ENCODE measurements around the gene CCL22.

CCL22 gene

GRCh38 chr16:57390636-57391295, 32.2 kb downstream of the CCL22 start:
- no peak overlapping the region for H4K8ac ChIP-seq (ENCODE audit: low read depth, low read length)
- no peak overlapping the region for H2AFZ ChIP-seq (ENCODE audit: low read length)
- no peak for DNase-seq (ENCODE audit: low spot score)
- H3K27me3 ChIP-seq (ENCODE audit: control insufficient read depth in 3 of 3, insufficient read depth in 3 of 3, low read depth in 1 of 3, low read length in 3 of 3), result no peaks in the 10 kb centered on the region
- H3K9ac ChIP-seq (ENCODE audit: low read depth, low read length, poor library complexity), result no peak overlapping the region
- H2BK5ac ChIP-seq (ENCODE audit: low read length), result no peak overlapping the region
- H2AK5ac ChIP-seq (ENCODE audit: low read depth, low read length), result no peak overlapping the region
- H3K4me1 ChIP-seq (ENCODE audit: control insufficient read depth in 2 of 2, insufficient read depth in 1 of 2, low read depth in 1 of 2, low read length in 2 of 2), result peaks cover 5 to 6% of the 10 kb centered on the region in 2 donors
- H4K91ac ChIP-seq (ENCODE audit: low read depth, low read length, poor library complexity), result no peak overlapping the region
- H2BK15ac ChIP-seq (ENCODE audit: low read length), result no peak overlapping the region
- H3K4ac ChIP-seq (ENCODE audit: low read length), result no peak overlapping the region
- H3K4me2 ChIP-seq (ENCODE audit: insufficient read depth, low read length, poor library complexity, severe bottlenecking), result no peak overlapping the region
- WGBS, 2 donors (ENCODE audit: extremely low coverage in 2 of 2, insufficient read length in 2 of 2, insufficient replicate concordance in 1 of 2), result no CpG with 5 or more reads among the region's 5 CpGs
- no peak overlapping the region for H3K23ac ChIP-seq (ENCODE audit: low read depth, low read length, poor library complexity)
- no peaks in the 10 kb centered on the region for H3K79me1 ChIP-seq (ENCODE audit: low read depth, low read length)
- no peak overlapping the region for H3K14ac ChIP-seq (ENCODE audit: low read length)
- no peaks in the 10 kb centered on the region for H3K36me3 ChIP-seq (replicated peaks in 1 of 2; ENCODE audit: control insufficient read depth in 2 of 2, insufficient read depth in 2 of 2, low read length in 2 of 2)
- H3K18ac ChIP-seq (ENCODE audit: low read length), result no peak overlapping the region
- H3K9me3 ChIP-seq (replicated peaks in 1 of 2; ENCODE audit: control insufficient read depth in 2 of 2, insufficient read depth in 1 of 2, low read depth in 1 of 2, low read length in 2 of 2), result no peaks in the 10 kb centered on the region
- H3K4me3 ChIP-seq (ENCODE audit: low read length in 2 of 2), result no peak overlapping the region
- H2BK12ac ChIP-seq (ENCODE audit: low read length), result no peak overlapping the region
- no peak overlapping the region for H2BK120ac ChIP-seq (ENCODE audit: low read depth, low read length)
- H3K27ac ChIP-seq (replicated peaks; ENCODE audit: low read length), result no peak overlapping the region

GRCh38 chr16:57391300-57391699, 32.7 kb downstream of the CCL22 start:
- no peak overlapping the region for H3K18ac ChIP-seq (ENCODE audit: low read length)
- no peak overlapping the region for H4K8ac ChIP-seq (ENCODE audit: low read depth, low read length)
- H3K14ac ChIP-seq (ENCODE audit: low read length), result no peak overlapping the region
- peaks cover 4 to 5% of the 10 kb centered on the region in 2 donors for H3K4me1 ChIP-seq (ENCODE audit: control insufficient read depth in 2 of 2, insufficient read depth in 1 of 2, low read depth in 1 of 2, low read length in 2 of 2)
- no peak overlapping the region for H2BK5ac ChIP-seq (ENCODE audit: low read length)
- no peak overlapping the region for H4K91ac ChIP-seq (ENCODE audit: low read depth, low read length, poor library complexity)
- no peak overlapping the region for H3K4ac ChIP-seq (ENCODE audit: low read length)
- no peak overlapping the region for H3K4me2 ChIP-seq (ENCODE audit: insufficient read depth, low read length, poor library complexity, severe bottlenecking)
- H2BK120ac ChIP-seq (ENCODE audit: low read depth, low read length), result no peak overlapping the region
- no peaks in the 10 kb centered on the region for H3K9me3 ChIP-seq (replicated peaks in 1 of 2; ENCODE audit: control insufficient read depth in 2 of 2, insufficient read depth in 1 of 2, low read depth in 1 of 2, low read length in 2 of 2)
- no peak overlapping the region for H3K27ac ChIP-seq (replicated peaks; ENCODE audit: low read length)
- H3K79me1 ChIP-seq (ENCODE audit: low read depth, low read length), result no peaks in the 10 kb centered on the region
- H2BK12ac ChIP-seq (ENCODE audit: low read length), result no peak overlapping the region
- H3K36me3 ChIP-seq (replicated peaks in 1 of 2; ENCODE audit: control insufficient read depth in 2 of 2, insufficient read depth in 2 of 2, low read length in 2 of 2), result no peaks in the 10 kb centered on the region
- no peak for DNase-seq (ENCODE audit: low spot score)
- no peak overlapping the region for H2AK5ac ChIP-seq (ENCODE audit: low read depth, low read length)
- no peak overlapping the region for H2BK15ac ChIP-seq (ENCODE audit: low read length)
- no peaks in the 10 kb centered on the region for H3K27me3 ChIP-seq (ENCODE audit: control insufficient read depth in 3 of 3, insufficient read depth in 3 of 3, low read depth in 1 of 3, low read length in 3 of 3)
- H3K9ac ChIP-seq (ENCODE audit: low read depth, low read length, poor library complexity), result no peak overlapping the region
- H3K4me3 ChIP-seq (ENCODE audit: low read length in 2 of 2), result no peak overlapping the region
- WGBS, 2 donors (ENCODE audit: extremely low coverage in 2 of 2, insufficient read length in 2 of 2, insufficient replicate concordance in 1 of 2), result no CpG with 5 or more reads among the region's 4 CpGs
- no peak overlapping the region for H2AFZ ChIP-seq (ENCODE audit: low read length)
- no peak overlapping the region for H3K23ac ChIP-seq (ENCODE audit: low read depth, low read length, poor library complexity)

DNA sequence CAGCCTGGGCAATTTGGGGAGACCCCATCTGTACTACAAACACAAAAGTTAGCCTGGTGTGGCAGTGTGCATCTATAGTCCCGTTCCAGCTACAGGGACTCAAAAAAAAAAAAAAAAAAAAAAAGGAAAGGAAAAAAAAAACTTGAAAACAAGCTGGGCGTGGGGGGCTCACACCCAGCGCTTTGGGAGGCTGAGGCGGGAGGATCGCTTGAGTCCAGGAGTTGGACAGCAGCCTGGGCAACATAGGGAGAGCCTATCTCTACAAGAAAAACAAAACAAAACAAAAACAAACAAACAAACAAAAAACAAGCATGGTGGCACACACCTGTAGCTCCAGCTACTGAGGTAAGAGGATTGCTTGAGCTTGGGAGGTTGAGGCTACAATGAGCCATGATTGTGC, 33.1 kb downstream of the CCL22 start:
- Histone ChIP-seq H2BK15ac (ENCODE audit: low read length) (no peak overlapping the region), H4K91ac (ENCODE audit: low read depth, low read length, poor library complexity) (no peak overlapping the region), H2BK12ac (ENCODE audit: low read length) (no peak overlapping the region), H2BK5ac (ENCODE audit: low read length) (no peak overlapping the region), H3K4me1 (ENCODE audit: control insufficient read depth in 2 of 2, insufficient read depth in 1 of 2, low read depth in 1 of 2, low read length in 2 of 2) (peaks cover 0 to under 1% of the 10 kb centered on the region in 2 donors), H4K8ac (ENCODE audit: low read depth, low read length) (no peak overlapping the region), H3K18ac (ENCODE audit: low read length) (no peak overlapping the region), H3K9ac (ENCODE audit: low read depth, low read length, poor library complexity) (no peak overlapping the region), H3K4ac (ENCODE audit: low read length) (no peak overlapping the region), H3K27me3 (ENCODE audit: control insufficient read depth in 3 of 3, insufficient read depth in 3 of 3, low read depth in 1 of 3, low read length in 3 of 3) (no peaks in the 10 kb centered on the region), H3K4me3 (ENCODE audit: low read length in 2 of 2) (no peak overlapping the region), H2AK5ac (ENCODE audit: low read depth, low read length) (no peak overlapping the region), H3K27ac (replicated peaks; ENCODE audit: low read length) (no peak overlapping the region), H3K4me2 (ENCODE audit: insufficient read depth, low read length, poor library complexity, severe bottlenecking) (no peak overlapping the region), H3K79me1 (ENCODE audit: low read depth, low read length) (no peaks in the 10 kb centered on the region), H3K14ac (ENCODE audit: low read length) (no peak overlapping the region), H2AFZ (ENCODE audit: low read length) (no peak overlapping the region), H3K9me3 (replicated peaks in 1 of 2; ENCODE audit: control insufficient read depth in 2 of 2, insufficient read depth in 1 of 2, low read depth in 1 of 2, low read length in 2 of 2) (no peaks in the 10 kb centered on the region), H3K23ac (ENCODE audit: low read depth, low read length, poor library complexity) (no peak overlapping the region), H2BK120ac (ENCODE audit: low read depth, low read length) (no peak overlapping the region), H3K36me3 (replicated peaks in 1 of 2; ENCODE audit: control insufficient read depth in 2 of 2, insufficient read depth in 2 of 2, low read length in 2 of 2) (no peaks in the 10 kb centered on the region)
- no peak for DNase-seq (ENCODE audit: low spot score)
- no CpG with 5 or more reads among the region's 5 CpGs for WGBS, 2 donors (ENCODE audit: extremely low coverage in 2 of 2, insufficient read length in 2 of 2, insufficient replicate concordance in 1 of 2)

- no peak overlapping the region for H3K27ac ChIP-seq (replicated peaks; ENCODE audit: low read length)
- H3K4me2 ChIP-seq (ENCODE audit: insufficient read depth, low read length, poor library complexity, severe bottlenecking), result no peak overlapping the region
- no peak overlapping the region for H4K91ac ChIP-seq (ENCODE audit: low read depth, low read length, poor library complexity)
- no peak overlapping the region for H2BK5ac ChIP-seq (ENCODE audit: low read length)
- no peak overlapping the region for H3K18ac ChIP-seq (ENCODE audit: low read length)
- no peak overlapping the region for H3K4me3 ChIP-seq (ENCODE audit: low read length in 2 of 2)
- no peak overlapping the region for H2BK120ac ChIP-seq (ENCODE audit: low read depth, low read length)
- no peak overlapping the region for H2BK12ac ChIP-seq (ENCODE audit: low read length)
- no CpG with 5 or more reads among the region's 1 CpG for WGBS, 2 donors (ENCODE audit: extremely low coverage in 2 of 2, insufficient read length in 2 of 2, insufficient replicate concordance in 1 of 2)
- H3K36me3 ChIP-seq (replicated peaks in 1 of 2; ENCODE audit: control insufficient read depth in 2 of 2, insufficient read depth in 2 of 2, low read length in 2 of 2), result no peaks in the 10 kb centered on the region
- DNase-seq (ENCODE audit: low spot score), result no peak
- H3K27me3 ChIP-seq (ENCODE audit: control insufficient read depth in 3 of 3, insufficient read depth in 3 of 3, low read depth in 1 of 3, low read length in 3 of 3), result no peaks in the 10 kb centered on the region
- H4K8ac ChIP-seq (ENCODE audit: low read depth, low read length), result no peak overlapping the region
- no peak overlapping the region for H3K4ac ChIP-seq (ENCODE audit: low read length)
- no peak overlapping the region for H2BK15ac ChIP-seq (ENCODE audit: low read length)
- H3K9ac ChIP-seq (ENCODE audit: low read depth, low read length, poor library complexity), result no peak overlapping the region
- no peak overlapping the region for H2AFZ ChIP-seq (ENCODE audit: low read length)
- no peak overlapping the region for H2AK5ac ChIP-seq (ENCODE audit: low read depth, low read length)
- no peaks in the 10 kb centered on the region for H3K79me1 ChIP-seq (ENCODE audit: low read depth, low read length)
- no peak overlapping the region for H3K23ac ChIP-seq (ENCODE audit: low read depth, low read length, poor library complexity)
- no peak overlapping the region for H3K14ac ChIP-seq (ENCODE audit: low read length)
- no peaks in the 10 kb centered on the region for H3K4me1 ChIP-seq (ENCODE audit: control insufficient read depth in 2 of 2, insufficient read depth in 1 of 2, low read depth in 1 of 2, low read length in 2 of 2)
- no peaks in the 10 kb centered on the region for H3K9me3 ChIP-seq (replicated peaks in 1 of 2; ENCODE audit: control insufficient read depth in 2 of 2, insufficient read depth in 1 of 2, low read depth in 1 of 2, low read length in 2 of 2)
Observed at GRCh38 chr16:57392694-57393093, 34.1 kb downstream of the CCL22 start.
